Endothelial cell of umbilical vein (primary cell): Measurements from ENCODE around the gene KIF1B. TPM values are rescaled to one million over a fixed set of nuclear protein-coding genes. Genes with fewer than 3 reads are reported as not detected.

Experiments used
- BruUV-seq: library from RNA; stranded (reverse); fragments of 400-500 nt; replicated peaks from 2 replicates; lab custom pipeline; 2021; lab: Mats Ljungman, UMichigan
- CTCF ChIA-PET: fragments of 300-600, 350-600 bp; sonication (Branson Sonifier 250); formaldehyde crosslinking; loops from one replicate; lab custom pipeline; 2021; ENCODE audit warnings: antibody characterized with exemption, inconsistent platforms; lab: Charles Lee
- POLR2A ChIA-PET: fragments of 300-600, 350-600 bp; sonication (Branson Sonifier 250); formaldehyde crosslinking; loops from one replicate; lab custom pipeline; 2021; ENCODE audit warnings: antibody characterized with exemption, inconsistent platforms; lab: Charles Lee
- DNase-seq: peaks from one replicate; pipeline ENCODE4 v3.0.0-alpha.2; 2011; ENCODE audit warnings: low read depth, low spot score
- FAIRE-seq: peaks from 2 replicates; lab custom pipeline; 2011; peaks lifted over from hg19 to GRCh38; lab: Jason Lieb, UNC
- H2AFZ ChIP-seq: 2 replicates; pipeline ENCODE4 v1.6.0; 2012; ENCODE audit warnings: low read depth, low read length, control low read depth, inconsistent platforms
- H3K27ac ChIP-seq: 2 replicates; pipeline ENCODE4 v1.5.1; 2011; ENCODE audit warnings: low read depth, mild to moderate bottlenecking, control low read depth, low read length, moderate library complexity; ENCODE audit not compliant: insufficient read depth
- H3K27me3 ChIP-seq, 2 experiments: 2 replicates each; pipeline versions ENCODE4 v1.6.0 to v1.6.1; 2011; ENCODE audit warnings: low read length in 2 of 2, mixed read lengths in 1 of 2; ENCODE audit not compliant: control insufficient read depth in 2 of 2, insufficient read depth in 2 of 2
- H3K36me3 ChIP-seq, 2 experiments: 2 replicates in 1 of 2; 3 replicates in 1 of 2; pipeline ENCODE4 v1.5.1; 2011; ENCODE audit warnings: low read length in 2 of 2, mild to moderate bottlenecking in 1 of 2, moderate library complexity in 1 of 2; ENCODE audit not compliant: control insufficient read depth in 2 of 2, insufficient read depth in 2 of 2; ENCODE audit errors: extremely low read depth in 1 of 2
- H3K4me1 ChIP-seq: 3 replicates; pipeline ENCODE4 v1.5.1; 2011; ENCODE audit warnings: mild to moderate bottlenecking, low read length; ENCODE audit not compliant: control insufficient read depth, insufficient read depth; ENCODE audit errors: extremely low read depth
- H3K4me2 ChIP-seq: 2 replicates; pipeline ENCODE4 v1.6.1; 2011; ENCODE audit warnings: low read length, control low read depth, mixed read lengths; ENCODE audit not compliant: insufficient read depth
- H3K4me3 ChIP-seq, 3 experiments: fragments of 200-600 bp in 1 of 3; sonication (generic), shearing (Covaris generic) in 1 of 3; replicated peaks in 1 of 3; 2 replicates each; pipeline ENCODE4 v1.5.1; 2011 to 2016; ENCODE audit warnings: control low read depth in 3 of 3, low read length in 3 of 3, mild to moderate bottlenecking in 2 of 3, inconsistent platforms in 1 of 3, low read depth in 1 of 3, moderate library complexity in 1 of 3; ENCODE audit not compliant: insufficient read depth in 1 of 3
- H3K79me2 ChIP-seq: 2 replicates; pipeline ENCODE4 v1.6.0; 2012; ENCODE audit warnings: low read length, inconsistent platforms; ENCODE audit not compliant: control insufficient read depth, insufficient read depth
- H3K9ac ChIP-seq: replicated peaks from 2 replicates; pipeline ENCODE3; 2011; ENCODE audit warnings: low read length, control low read depth; ENCODE audit not compliant: insufficient read depth; ENCODE audit errors: extremely low read depth
- H3K9me1 ChIP-seq: replicated peaks from 3 replicates; pipeline ENCODE4 v1.6.0; 2011; ENCODE audit warnings: mild to moderate bottlenecking, low read length; ENCODE audit not compliant: control insufficient read depth, insufficient read depth; ENCODE audit errors: extremely low read depth
- H3K9me3 ChIP-seq: replicated peaks from 2 replicates; pipeline ENCODE4 v1.5.1; 2012; ENCODE audit warnings: low read length, inconsistent platforms; ENCODE audit not compliant: control insufficient read depth, insufficient read depth
- H4K20me1 ChIP-seq: replicated peaks from 2 replicates; pipeline ENCODE3; 2011; ENCODE audit warnings: mild to moderate bottlenecking, low read length; ENCODE audit not compliant: control insufficient read depth, insufficient read depth; ENCODE audit errors: extremely low read depth
- CTCF ChIP-seq, 2 donors: IDR thresholded peaks; 1 replicate in 1 of 2; 2 replicates in 1 of 2; pipeline ENCODE4 v1.5.1; 2011; ENCODE audit warnings: low read length in 2 of 2, mild to moderate bottlenecking in 2 of 2, moderate library complexity in 2 of 2, control low read depth in 1 of 2, inconsistent platforms in 1 of 2, low read depth in 1 of 2; ENCODE audit not compliant: insufficient read depth in 1 of 2; ENCODE audit errors: extremely low read depth in 1 of 2
- EZH2 ChIP-seq: IDR thresholded peaks from 2 replicates; pipeline ENCODE4 v1.6.1; 2012; ENCODE audit warnings: borderline replicate concordance, low read depth, mild to moderate bottlenecking, moderate library complexity, low read length, inconsistent platforms; ENCODE audit not compliant: severe bottlenecking
- GATA2 ChIP-seq: IDR thresholded peaks from 2 replicates; pipeline ENCODE4 v1.7.0; 2011; ENCODE audit warnings: low read depth, mild to moderate bottlenecking, moderate library complexity, mixed read lengths, low read length; ENCODE audit not compliant: insufficient read length, insufficient read depth
- MYC ChIP-seq: IDR thresholded peaks from one replicate; pipeline ENCODE4 v1.6.1; 2011; ENCODE audit warnings: mild to moderate bottlenecking, low read depth, low read length
- POLR2A ChIP-seq: IDR thresholded peaks from 2 replicates; pipeline ENCODE4 v1.6.1; 2012; ENCODE audit warnings: low read depth, mild to moderate bottlenecking, control low read depth, low read length
- dilution Hi-C: fragments of 300-500 bp; cut with MboI; formaldehyde crosslinking; loops from one replicate; pipeline ENCODE4 v1.15.0; 2019; ENCODE audit warnings: low sequenced_read_pairs; ENCODE audit not compliant: extremely low pct_ligation_motif_present
- intact Hi-C: fragments of 100-400 bp; cut with micrococcal nuclease; formaldehyde crosslinking; loops from one replicate; pipeline ENCODE4 v1.10.0; 2022
- polyA plus RNA-seq, 4 experiments: library from polyadenylated mRNA; depleted of rRNA in 3 of 4; stranded (reverse) in 3 of 4; unstranded in 1 of 4; fragments of >200 nt; gene quantifications; 2 replicates each; pipeline versions ENCODE4 v1.2.1 to v1.2.3, GENCODE V29; 2011 to 2012; ENCODE audit warnings: missing spikeins in 1 of 4
- total RNA-seq: library from RNA; stranded (reverse); gene quantifications from 2 replicates; pipeline ENCODE4 v1.2.3, GENCODE V29; 2021

KIF1B gene
- total and polyA plus RNA-seq, 2 donors (not counting 3 experiments of a cell fraction or from before 2014, with no cell fraction given): 14.8 to 58.6 TPM

DNA sequence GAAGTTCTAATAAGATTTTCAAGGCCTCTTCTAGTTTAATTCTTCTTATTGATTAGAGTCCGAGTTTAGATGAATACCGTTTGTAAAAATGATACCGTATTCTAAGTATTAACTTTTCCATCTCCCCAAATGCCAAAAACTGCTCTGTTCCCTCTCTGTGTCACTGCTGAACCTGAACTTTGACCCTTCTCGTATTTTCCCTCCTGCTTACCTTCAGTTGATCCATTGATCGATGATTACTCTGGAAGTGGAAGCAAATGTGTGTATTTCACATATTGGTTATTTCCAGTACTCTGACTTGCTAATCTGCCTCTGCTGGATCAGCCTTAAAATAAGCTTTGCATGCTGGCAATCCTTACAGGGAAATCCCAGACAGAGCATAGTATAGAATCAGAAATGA, 68.5 kb downstream of the KIF1B start:
- intact Hi-C loops: loop anchor here (5.0 kb wide), 1 partner anchor 67 kb away; the partner anchor contains the start of gene KIF1B
- no TSS peak for BruUV-seq
- DNase-seq (no peak), FAIRE-seq (no peak)
- Histone ChIP-seq H3K27me3 (no peaks in the 10 kb centered on the region), H3K79me2 (no peaks in the 10 kb centered on the region), H3K36me3 (peaks cover 13 to 25% of the 10 kb centered on the region in 2 experiments), H3K27ac (no peak overlapping the region), H3K9ac (no peak overlapping the region), H3K4me3 (no peak overlapping the region), H4K20me1 (no peaks in the 10 kb centered on the region), H3K9me3 (no peaks in the 10 kb centered on the region), H2AFZ (no peak overlapping the region), H3K4me2 (no peak overlapping the region), H3K4me1 (no peaks in the 10 kb centered on the region), H3K9me1 (no peaks in the 10 kb centered on the region)
- TF ChIP-seq GATA2: no peak
- ChIA-PET CTCF (interaction anchor here (2.5 kb wide), 1 partner anchor 69 kb away, joined by 10 read pairs; the partner anchor contains the start of gene KIF1B), POLR2A (no interaction called here)
- dilution Hi-C loops: no loop called here

GRCh38 chr1:10280439-10281350, 70.3 kb downstream of the KIF1B start:
- no peaks in the 10 kb centered on the region for H3K79me2 ChIP-seq
- TF ChIP-seq EZH2 (no peak), CTCF (IDR thresholded peaks at IDR 0.05; ENCODE audit: extremely low read depth in 1 of 2, insufficient read depth in 1 of 2, low read depth in 1 of 2, low read length in 2 of 2) (no peak), MYC (no peak), POLR2A (no peak), GATA2 (no peak)
- no peak for DNase-seq
- no peak overlapping the region for H2AFZ ChIP-seq
- ChIA-PET POLR2A (no interaction called here), CTCF (interaction anchor here (1.2 to 2.5 kb wide), 2 partner anchors 10 to 71 kb away, joined by 3 to 10 read pairs; partner anchors contain the start of gene KIF1B)
- no peaks in the 10 kb centered on the region for H3K4me1 ChIP-seq
- FAIRE-seq: no peak
- no peaks in the 10 kb centered on the region for H3K9me3 ChIP-seq
- no peak overlapping the region for H3K4me3 ChIP-seq
- BruUV-seq: no TSS peak
- intact Hi-C loops: no loop called here
- H3K27ac ChIP-seq: no peak overlapping the region
- H3K27me3 ChIP-seq: no peaks in the 10 kb centered on the region
- H3K36me3 ChIP-seq: peaks cover 13 to 25% of the 10 kb centered on the region in 2 experiments
- H3K9me1 ChIP-seq: no peaks in the 10 kb centered on the region
- H3K4me2 ChIP-seq: no peak overlapping the region
- dilution Hi-C loops: no loop called here
- H4K20me1 ChIP-seq: no peaks in the 10 kb centered on the region
- no peak overlapping the region for H3K9ac ChIP-seq
